ENCODE results near the gene FGD2.

The FGD2 gene

GRCh38 chr6:36963451-36964290 lies 41.8 kb upstream of the FGD2 start:
- no peak for TF ChIP-seq TAF1 (IDR thresholded peaks at IDR 0.05; ENCODE audit: borderline replicate concordance, low read depth, low read length)
- no peak for TF ChIP-seq POLR2A (IDR thresholded peaks at IDR 0.05; ENCODE audit: low read depth, low read length)
- TF ChIP-seq POLR2AphosphoS5 (IDR thresholded peaks at IDR 0.05; ENCODE audit: low read depth, low read length), result no peak

GRCh38 chr6:36964349-36964748 lies 41.1 kb upstream of the FGD2 start:
- DNase-seq (ENCODE audit: insufficient read length) (no peak), FAIRE-seq (no peak)
- TF ChIP-seq POLR2AphosphoS5 (IDR thresholded peaks at IDR 0.05; ENCODE audit: low read depth, low read length) (no peak), POLR2A (IDR thresholded peaks at IDR 0.05; ENCODE audit: low read depth, low read length) (no peak), TAF1 (IDR thresholded peaks at IDR 0.05; ENCODE audit: borderline replicate concordance, low read depth, low read length) (no peak)

More at GRCh38 chr6:36963451-36964290, 41.8 kb upstream of the FGD2 start:
- no peak for DNase-seq (ENCODE audit: insufficient read length)
- no peak for FAIRE-seq

- no peak for TF ChIP-seq POLR2A (IDR thresholded peaks at IDR 0.05; ENCODE audit: low read depth, low read length)
- TF ChIP-seq TAF1 (IDR thresholded peaks at IDR 0.05; ENCODE audit: borderline replicate concordance, low read depth, low read length), result no peak
- no peak for TF ChIP-seq POLR2AphosphoS5 (IDR thresholded peaks at IDR 0.05; ENCODE audit: low read depth, low read length)
- no peak for FAIRE-seq
- DNase-seq (ENCODE audit: insufficient read length), result no peak
Observed at GRCh38 chr6:36964908-36965307, 40.5 kb upstream of the FGD2 start.

- DNase-seq (ENCODE audit: insufficient read length), result no peak
- FAIRE-seq, result no peak
- TF ChIP-seq TAF1 (IDR thresholded peaks at IDR 0.05; ENCODE audit: borderline replicate concordance, low read depth, low read length) (no peak), POLR2AphosphoS5 (IDR thresholded peaks at IDR 0.05; ENCODE audit: low read depth, low read length) (peak; percentile 68), POLR2A (IDR thresholded peaks at IDR 0.05; ENCODE audit: low read depth, low read length) (no peak)
Observed at GRCh38 chr6:36967301-36967700, 38.2 kb upstream of the FGD2 start.

GRCh38 chr6:36967757-36968156 lies 37.7 kb upstream of the FGD2 start:
- DNase-seq (ENCODE audit: insufficient read length) (no peak), FAIRE-seq (no peak)
- no peak for TF ChIP-seq POLR2A (IDR thresholded peaks at IDR 0.05; ENCODE audit: low read depth, low read length)
- TF ChIP-seq POLR2AphosphoS5 (IDR thresholded peaks at IDR 0.05; ENCODE audit: low read depth, low read length), result peak; percentile 7; the same call in 1 of the 2 replicates

GRCh38 chr6:36968266-36968977 lies 37.0 kb upstream of the FGD2 start:
- no peak for TF ChIP-seq POLR2AphosphoS5 (IDR thresholded peaks at IDR 0.05; ENCODE audit: low read depth, low read length)
- TF ChIP-seq POLR2A (IDR thresholded peaks at IDR 0.05; ENCODE audit: low read depth, low read length), result no peak
- TF ChIP-seq TAF1 (IDR thresholded peaks at IDR 0.05; ENCODE audit: borderline replicate concordance, low read depth, low read length), result no peak
- DNase-seq (ENCODE audit: insufficient read length) (no peak), FAIRE-seq (no peak)

GRCh38 chr6:36969240-36969691 lies 36.2 kb upstream of the FGD2 start:
- no peak for DNase-seq (ENCODE audit: insufficient read length)
- no peak for FAIRE-seq
- TF ChIP-seq TAF1 (IDR thresholded peaks at IDR 0.05; ENCODE audit: borderline replicate concordance, low read depth, low read length) (no peak), POLR2A (IDR thresholded peaks at IDR 0.05; ENCODE audit: low read depth, low read length) (no peak), POLR2AphosphoS5 (IDR thresholded peaks at IDR 0.05; ENCODE audit: low read depth, low read length) (no peak)

GRCh38 chr6:36969988-36970891 lies 35.2 kb upstream of the FGD2 start:
- no peak for FAIRE-seq
- DNase-seq (ENCODE audit: insufficient read length), result no peak
- TF ChIP-seq TAF1 (IDR thresholded peaks at IDR 0.05; ENCODE audit: borderline replicate concordance, low read depth, low read length) (no peak), POLR2AphosphoS5 (IDR thresholded peaks at IDR 0.05; ENCODE audit: low read depth, low read length) (no peak), POLR2A (IDR thresholded peaks at IDR 0.05; ENCODE audit: low read depth, low read length) (no peak; the same call in 1 of the 2 replicates)

GRCh38 chr6:36970892-36971842 lies 34.3 kb upstream of the FGD2 start:
- FAIRE-seq, result no peak
- TF ChIP-seq TAF1 (IDR thresholded peaks at IDR 0.05; ENCODE audit: borderline replicate concordance, low read depth, low read length) (no peak), POLR2A (IDR thresholded peaks at IDR 0.05; ENCODE audit: low read depth, low read length) (no peak), POLR2AphosphoS5 (IDR thresholded peaks at IDR 0.05; ENCODE audit: low read depth, low read length) (no peak)
- DNase-seq (ENCODE audit: insufficient read length), result no peak
